MM.1S (cell line): ENCODE measurements around the gene GJB4.

Source experiments
- EZH2 ChIP-seq: fragments of 300-600 bp; sonication (generic); optimal IDR thresholded peaks from 2 replicates; pipeline ENCODE3; 2017; ENCODE audit warnings: low read depth, mild to moderate bottlenecking, antibody characterized with exemption, low read length, mixed read lengths
- EZH2phosphoT487 ChIP-seq: fragments of 300-600 bp; sonication (generic); IDR thresholded peaks from 2 replicates; pipeline ENCODE4 v1.6.1; 2018; ENCODE audit warnings: antibody characterized with exemption, low read length

DNA sequence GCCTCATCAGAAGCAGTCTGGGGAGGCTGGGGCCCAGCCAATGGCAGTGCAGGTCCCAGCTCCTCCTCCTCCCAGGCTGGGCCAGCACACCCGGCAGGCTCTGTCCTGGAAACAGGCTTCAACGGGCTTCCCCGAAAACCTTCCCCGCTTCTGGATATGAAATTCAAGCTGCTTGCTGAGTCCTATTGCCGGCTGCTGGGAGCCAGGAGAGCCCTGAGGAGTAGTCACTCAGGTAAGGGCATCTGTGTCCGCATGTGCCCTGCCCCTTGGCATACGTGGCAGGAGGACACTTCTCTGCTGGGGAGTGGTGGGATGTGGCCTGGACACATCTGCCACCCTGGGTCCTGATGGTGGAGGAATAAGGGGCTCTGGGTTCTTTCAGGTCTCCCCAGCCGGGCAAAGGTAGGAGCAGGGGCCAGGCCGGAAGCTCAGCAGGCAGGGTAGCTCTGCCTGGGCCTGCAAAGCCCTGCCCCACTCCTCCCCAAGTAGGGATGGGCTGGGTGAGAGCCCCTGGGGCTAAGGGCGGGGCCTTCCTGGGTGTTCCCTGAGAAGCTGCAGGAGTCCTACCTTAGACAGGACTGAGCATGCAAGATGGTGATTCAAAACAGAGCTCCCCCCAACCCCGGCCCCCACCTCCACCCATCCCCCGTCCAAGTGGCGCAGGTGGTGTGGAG is 4.4 kb upstream of the GJB4 start, which contains the start of gene GJB5:
- TF ChIP-seq EZH2phosphoT487 (no peak), EZH2 (no peak)
